ENCODE measurements around the gene ATRX.
"Not testable (repeated sequence)": the region's sequence is repeated elsewhere in the genome, so short reads cannot be mapped to it uniquely, and the experiment has no call there.

The ATRX gene

GRCh38 chrX:77785486-77786364 is at the start of gene ATRX:
Gene ATRX (minus strand): TSS chrX:77786216. CDS start chrX:77786001, 215 bp downstream.
- peak; percentile 7 for DNase-seq (ENCODE audit: low read depth, low spot score)
- ChIA-PET CTCF (no interaction called here), POLR2A (no interaction called here)
- H3K4me3 ChIP-seq (ENCODE audit: low read depth, low read length) = peak within 1 kb of the TSS; percentile 72
- no peak for TF ChIP-seq CTCF (IDR thresholded peaks at IDR 0.05; ENCODE audit: insufficient read depth, low read length, missing control alignments)

DNA sequence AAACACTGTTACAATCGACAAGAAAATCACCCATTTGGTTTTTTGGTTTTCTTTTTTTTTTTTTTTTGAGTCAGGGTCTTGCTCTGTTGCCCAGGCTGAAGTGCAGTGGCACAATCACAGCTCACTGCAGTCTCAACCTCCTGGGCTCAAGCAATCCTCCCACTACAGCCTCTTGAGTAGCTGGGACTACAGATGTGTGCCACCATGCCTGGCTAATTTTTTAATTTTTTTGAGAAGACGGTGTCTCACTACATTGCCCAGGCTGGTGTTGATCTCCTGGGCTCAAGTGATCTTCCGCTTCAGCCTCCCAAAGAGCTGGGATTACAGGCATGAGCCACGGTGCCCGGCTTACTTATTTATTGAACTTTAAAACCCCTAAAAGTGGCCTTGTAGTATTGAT is 45.5 kb upstream of the ATRX start:
- POLR2A ChIA-PET; DNase-seq (ENCODE audit: low read depth, low spot score); CTCF ChIA-PET; H3K4me3 ChIP-seq (ENCODE audit: low read depth, low read length): not testable (repeated sequence)

DNA sequence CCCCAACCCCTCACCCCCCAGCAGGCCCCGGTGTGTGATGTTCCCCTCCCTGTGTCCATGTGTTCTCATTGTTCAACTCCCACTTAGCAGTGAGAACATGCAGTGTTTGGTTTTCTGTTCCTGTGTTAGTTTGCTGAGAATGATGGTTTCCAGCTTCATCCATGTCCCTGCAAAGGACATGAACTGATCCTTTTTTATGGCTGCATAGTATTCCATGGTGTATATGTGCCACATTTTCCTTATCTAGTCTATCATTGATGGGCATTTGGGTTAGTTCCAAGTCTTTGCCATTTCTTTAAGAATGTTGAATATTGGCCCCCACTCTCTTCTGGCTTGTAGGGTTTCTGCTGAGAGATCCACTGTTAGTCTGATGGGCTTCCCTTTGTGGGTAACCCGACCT is 36.0 kb upstream of the ATRX start:
- DNase-seq (ENCODE audit: low read depth, low spot score); POLR2A ChIA-PET; CTCF ChIA-PET; H3K4me3 ChIP-seq (ENCODE audit: low read depth, low read length): not testable (repeated sequence)

DNA sequence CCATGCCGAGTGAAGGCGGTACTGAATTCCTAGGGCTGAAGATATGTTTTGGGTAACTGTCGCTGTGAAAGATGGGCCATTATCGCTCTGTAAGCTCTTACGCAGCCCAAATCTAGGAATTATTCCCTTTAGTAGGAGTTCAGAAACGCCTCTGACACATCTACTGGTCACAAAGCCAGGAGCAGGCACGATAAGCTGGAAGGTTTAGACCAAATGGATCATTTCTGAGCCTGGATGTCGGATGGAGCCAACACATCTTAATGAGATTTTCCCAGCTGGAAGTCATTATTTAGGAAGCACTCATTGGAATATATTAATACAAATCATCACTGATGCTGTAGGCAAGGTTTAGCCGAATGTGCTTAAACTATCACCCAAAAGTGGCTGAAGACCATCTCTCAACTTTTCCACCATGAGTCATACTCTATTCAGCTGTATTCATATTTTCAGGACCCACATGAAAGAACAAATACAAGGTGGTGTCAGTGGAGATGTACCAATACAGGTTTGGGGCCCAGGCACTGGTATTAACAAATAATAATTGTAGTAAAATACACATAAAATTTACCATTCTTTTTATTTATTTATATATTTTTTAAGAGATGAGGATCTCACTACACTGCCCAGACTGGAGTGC is 34.2 kb upstream of the ATRX start:
- no peak for DNase-seq (ENCODE audit: low read depth, low spot score)
- CTCF ChIA-PET = no interaction called here
- H3K4me3 ChIP-seq (ENCODE audit: low read depth, low read length) = no peak overlapping the region
- no peak for TF ChIP-seq CTCF (IDR thresholded peaks at IDR 0.05; ENCODE audit: insufficient read depth, low read length, missing control alignments)
- POLR2A ChIA-PET = no interaction called here

DNA sequence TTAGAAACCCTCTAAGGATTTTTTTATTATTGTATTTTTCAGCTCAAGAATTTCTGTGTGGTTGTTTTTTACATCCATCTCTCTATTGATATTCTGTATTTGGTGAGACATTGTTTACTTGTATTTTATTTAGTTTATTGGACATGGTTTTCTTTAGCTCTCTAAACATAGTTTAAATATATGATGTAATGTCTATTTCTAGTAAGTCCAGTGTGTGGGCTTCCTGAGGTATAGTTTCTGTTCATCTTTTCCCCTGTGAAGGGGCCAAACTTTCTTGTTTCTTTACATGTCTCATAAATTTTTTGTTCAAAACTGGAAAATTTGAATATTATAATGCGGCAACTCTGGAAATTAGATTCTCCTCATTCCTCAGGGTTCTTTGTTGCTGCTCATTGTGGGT is 28.2 kb upstream of the ATRX start:
- H3K4me3 ChIP-seq (ENCODE audit: low read depth, low read length) = no peak overlapping the region
- DNase-seq (ENCODE audit: low read depth, low spot score) = no peak
- ChIA-PET CTCF (no interaction called here), POLR2A (no interaction called here)
- TF ChIP-seq CTCF (IDR thresholded peaks at IDR 0.05; ENCODE audit: insufficient read depth, low read length, missing control alignments) = no peak

DNA sequence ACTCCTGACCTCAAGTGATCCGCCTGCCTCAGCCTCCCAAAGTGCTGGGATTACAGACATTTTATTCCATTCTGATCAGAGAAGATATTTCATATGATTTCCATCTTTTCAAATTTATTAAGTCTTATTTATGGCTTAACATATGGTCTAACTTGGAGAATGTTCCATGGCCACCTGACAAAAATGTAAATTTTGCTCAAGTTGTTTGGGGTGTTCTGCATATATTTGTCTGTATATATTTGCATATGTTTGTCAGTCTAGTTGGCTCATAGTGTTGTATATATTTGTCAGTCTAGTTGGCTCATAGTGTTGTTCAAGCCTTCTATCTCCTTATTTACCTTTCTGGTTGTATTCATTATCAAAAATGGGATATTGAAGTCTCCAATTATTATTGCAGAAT is 16.2 kb upstream of the ATRX start:
- no peak overlapping the region for H3K4me3 ChIP-seq (ENCODE audit: low read depth, low read length)
- POLR2A ChIA-PET = no interaction called here
- CTCF ChIA-PET = no interaction called here
- TF ChIP-seq CTCF (IDR thresholded peaks at IDR 0.05; ENCODE audit: insufficient read depth, low read length, missing control alignments) = no peak
- DNase-seq (ENCODE audit: low read depth, low spot score) = no peak

DNA sequence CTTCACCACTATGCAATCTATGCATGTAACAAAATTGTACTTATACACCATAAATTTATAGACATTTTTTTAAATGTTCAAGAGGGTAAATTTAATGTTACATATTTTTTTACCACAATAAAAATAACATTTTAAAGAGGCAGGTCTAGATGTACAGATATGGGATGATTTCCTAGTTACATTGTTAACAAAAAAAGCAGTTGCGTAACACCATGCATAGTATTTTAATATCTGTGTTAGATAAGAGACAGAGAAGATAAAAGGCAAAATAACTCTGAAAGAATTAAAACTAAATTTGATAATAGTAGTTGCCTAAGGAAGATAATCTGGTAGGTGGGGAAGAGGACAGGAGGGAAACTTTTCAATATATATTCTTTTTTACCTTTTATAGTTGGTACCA is 9.1 kb upstream of the ATRX start:
- DNase-seq (ENCODE audit: low read depth, low spot score) = no peak
- H3K4me3 ChIP-seq (ENCODE audit: low read depth, low read length) = no peak overlapping the region
- CTCF ChIA-PET = no interaction called here
- POLR2A ChIA-PET = no interaction called here
- TF ChIP-seq CTCF (IDR thresholded peaks at IDR 0.05; ENCODE audit: insufficient read depth, low read length, missing control alignments) = no peak
